ENCODE data around the gene C10orf95. TPM values are rescaled to one million over a fixed set of nuclear protein-coding genes. Genes with fewer than 3 reads are reported as not detected.
A peak's percentile ranks its signal among the peaks of the same experiment; 100 is the strongest.

C10orf95 gene
- total RNA-seq, 1 donor: not detected

DNA sequence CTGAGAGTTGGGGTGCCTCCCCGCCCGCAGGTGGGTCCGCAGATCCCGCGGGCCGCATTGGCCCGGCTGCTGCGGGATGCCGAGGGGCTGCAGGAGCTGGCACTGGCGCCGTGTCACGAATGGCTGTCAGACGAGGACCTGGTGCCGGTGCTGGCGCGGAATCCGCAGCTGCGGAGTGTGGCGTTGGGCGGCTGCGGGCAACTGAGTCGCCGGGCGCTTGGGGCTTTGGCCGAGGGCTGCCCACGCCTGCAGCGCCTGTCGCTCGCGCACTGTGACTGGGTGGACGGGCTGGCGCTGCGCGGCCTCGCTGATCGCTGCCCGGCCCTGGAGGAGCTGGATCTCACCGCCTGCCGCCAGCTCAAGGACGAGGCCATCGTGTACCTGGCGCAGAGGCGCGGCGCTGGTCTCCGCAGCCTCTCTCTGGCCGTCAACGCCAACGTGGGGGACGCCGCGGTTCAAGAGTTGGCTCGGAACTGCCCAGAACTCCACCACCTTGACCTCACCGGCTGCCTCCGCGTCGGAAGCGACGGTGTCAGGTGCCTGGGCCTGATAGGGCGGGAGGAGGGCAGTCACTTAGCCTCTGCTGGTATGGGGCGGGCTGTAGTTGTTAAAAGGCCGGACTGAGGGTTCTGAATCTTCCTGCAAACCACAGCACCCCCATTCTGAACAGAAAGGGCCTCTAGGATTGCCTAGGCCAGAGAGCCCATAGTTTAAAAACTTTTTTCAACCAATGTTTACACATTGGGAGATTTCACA, 29.4 kb downstream of the C10orf95 start:
- Histone ChIP-seq H3K4me1 (ENCODE audit: insufficient read depth, low read length) (peaks cover 27% of the 10 kb centered on the region), H3K4me3 (ENCODE audit: insufficient read depth, low read length) (peak overlapping the region; percentile 78), H2AFZ (ENCODE audit: low read length) (peak overlapping the region; percentile 95), H3K4me2 (ENCODE audit: insufficient read depth, low read length) (peak overlapping the region; percentile 89), H3K27ac (ENCODE audit: low read depth, low read length) (peak overlapping the region; percentile 69), H3K36me3 (ENCODE audit: insufficient read depth, low read length) (peaks cover 10% of the 10 kb centered on the region), H3K79me2 (ENCODE audit: insufficient read depth, low read length) (peaks cover 18% of the 10 kb centered on the region), H3K9me3 (ENCODE audit: low read depth, low read length) (no peaks in the 10 kb centered on the region), H3K27me3 (ENCODE audit: insufficient read depth, low read length) (peaks cover 12% of the 10 kb centered on the region), H4K20me1 (ENCODE audit: insufficient read depth, low read length) (peaks cover 12% of the 10 kb centered on the region)
- peak; percentile 89 for DNase-seq (ENCODE audit: insufficient read length, low spot score, missing footprints)
- TF ChIP-seq CTCF (IDR thresholded peaks at IDR 0.05; ENCODE audit: extremely low read depth, low read depth, low read length): no peak

GRCh38 chr10:102421507-102421756, 29.9 kb downstream of the C10orf95 start:
- Histone ChIP-seq H2AFZ (ENCODE audit: low read length) (peak overlapping the region; percentile 95), H3K36me3 (ENCODE audit: insufficient read depth, low read length) (peaks cover 10% of the 10 kb centered on the region), H3K4me1 (ENCODE audit: insufficient read depth, low read length) (peaks cover 22% of the 10 kb centered on the region), H3K79me2 (ENCODE audit: insufficient read depth, low read length) (peaks cover 16% of the 10 kb centered on the region), H3K27me3 (ENCODE audit: insufficient read depth, low read length) (peaks cover 12% of the 10 kb centered on the region), H4K20me1 (ENCODE audit: insufficient read depth, low read length) (peaks cover 12% of the 10 kb centered on the region), H3K9me3 (ENCODE audit: low read depth, low read length) (no peaks in the 10 kb centered on the region), H3K27ac (ENCODE audit: low read depth, low read length) (peak overlapping the region; percentile 69), H3K4me3 (ENCODE audit: insufficient read depth, low read length) (peak overlapping the region; percentile 78), H3K4me2 (ENCODE audit: insufficient read depth, low read length) (peak overlapping the region; percentile 89)
- DNase-seq (ENCODE audit: insufficient read length, low spot score, missing footprints): peak; percentile 87
- TF ChIP-seq CTCF (IDR thresholded peaks at IDR 0.05; ENCODE audit: extremely low read depth, low read depth, low read length): no peak

DNA sequence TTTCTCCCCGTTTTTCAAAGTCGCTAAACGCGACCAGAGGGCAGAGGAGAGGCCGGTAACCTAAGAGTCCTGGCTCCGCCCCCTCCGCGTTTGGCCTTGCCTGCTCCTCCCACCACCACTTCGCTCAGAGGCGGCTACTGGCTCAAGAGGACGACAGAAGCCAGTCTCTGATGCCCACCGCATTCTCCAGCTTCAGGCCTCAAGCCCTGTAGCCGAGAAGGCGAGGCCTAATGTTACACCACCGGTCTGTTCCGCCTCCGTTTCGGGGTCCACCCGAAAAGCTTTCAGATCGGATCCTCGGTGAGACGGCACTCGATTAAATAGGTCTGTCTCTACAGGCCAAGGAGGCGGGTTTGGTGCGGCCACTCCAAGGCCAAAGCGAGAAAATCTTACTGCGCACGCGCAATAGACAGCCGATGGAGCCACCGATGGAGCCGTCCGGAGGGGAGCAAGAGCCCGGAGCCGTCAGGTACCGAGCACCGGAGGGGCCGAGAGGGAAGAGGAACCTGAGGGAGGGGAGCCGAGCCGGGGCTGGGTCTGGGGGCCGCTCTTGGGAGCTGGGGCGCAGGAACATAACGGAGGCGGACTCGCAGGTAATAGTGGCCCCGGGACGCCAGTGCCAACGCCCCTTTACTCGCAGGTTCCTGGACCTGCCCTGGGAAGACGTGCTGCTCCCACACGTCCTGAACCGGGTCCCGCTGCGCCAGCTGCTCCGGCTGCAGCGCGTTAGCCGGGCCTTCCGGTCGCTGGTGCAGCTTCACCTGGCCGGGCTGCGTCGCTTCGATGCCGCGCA, 30.4 kb downstream of the C10orf95 start, which contains the start of gene FBXL15:
FBXL15 (plus strand) TSS at position 123 of the 793 bp plus-strand sequence; CDS start at position 417, 294 bp downstream.
- Histone ChIP-seq H3K27me3 (ENCODE audit: insufficient read depth, low read length) (peaks cover 15% of the 10 kb centered on the region), H4K20me1 (ENCODE audit: insufficient read depth, low read length) (peaks cover 8% of the 10 kb centered on the region), H3K27ac (ENCODE audit: low read depth, low read length) (peak within 1 kb of the TSS; percentile 69), H2AFZ (ENCODE audit: low read length) (peak within 1 kb of the TSS; percentile 95), H3K36me3 (ENCODE audit: insufficient read depth, low read length) (peaks cover 10% of the 10 kb centered on the region), H3K4me3 (ENCODE audit: insufficient read depth, low read length) (peak within 1 kb of the TSS; percentile 78), H3K79me2 (ENCODE audit: insufficient read depth, low read length) (peaks cover 10% of the 10 kb centered on the region), H3K4me2 (ENCODE audit: insufficient read depth, low read length) (peak within 1 kb of the TSS; percentile 89), H3K9me3 (ENCODE audit: low read depth, low read length) (no peaks in the 10 kb centered on the region), H3K4me1 (ENCODE audit: insufficient read depth, low read length) (peaks cover 20% of the 10 kb centered on the region)
- no peak for TF ChIP-seq CTCF (IDR thresholded peaks at IDR 0.05; ENCODE audit: extremely low read depth, low read depth, low read length)
- DNase-seq (ENCODE audit: insufficient read length, low spot score, missing footprints): peak; percentile 100

DNA sequence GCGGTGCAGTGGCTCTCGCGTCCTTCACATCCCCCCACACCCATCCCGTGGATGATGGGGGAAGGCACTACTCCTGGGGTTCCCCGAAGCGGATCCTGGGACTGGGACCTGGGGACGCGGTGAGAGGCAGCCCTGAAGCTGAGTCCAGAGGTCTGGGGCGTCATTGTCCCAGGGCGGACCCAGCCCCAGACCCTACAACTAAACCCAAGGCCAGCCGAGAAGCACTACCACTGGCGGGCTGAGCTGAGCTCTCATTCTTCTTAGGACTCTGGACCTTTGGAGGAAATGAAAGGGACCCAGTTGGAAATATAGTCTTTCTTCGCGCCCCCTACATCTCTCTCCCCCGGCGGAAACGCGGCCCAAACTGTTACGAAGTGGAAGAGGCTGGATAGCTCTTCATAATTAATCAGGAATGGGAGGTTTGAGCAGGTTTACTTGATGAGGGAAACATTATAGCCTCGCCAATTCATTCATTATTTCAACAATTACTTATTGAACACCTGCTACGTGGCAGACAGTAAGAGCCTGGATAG, 31.1 kb downstream of the C10orf95 start:
- no peak for TF ChIP-seq CTCF (IDR thresholded peaks at IDR 0.05; ENCODE audit: extremely low read depth, low read depth, low read length)
- DNase-seq (ENCODE audit: insufficient read length, low spot score, missing footprints): peak; percentile 83
- peaks cover 10% of the 10 kb centered on the region for H3K36me3 ChIP-seq (ENCODE audit: insufficient read depth, low read length)
- H3K27me3 ChIP-seq (ENCODE audit: insufficient read depth, low read length): peaks cover 21% of the 10 kb centered on the region
- peaks cover 5% of the 10 kb centered on the region for H4K20me1 ChIP-seq (ENCODE audit: insufficient read depth, low read length)
- peak overlapping the region; percentile 78 for H3K4me3 ChIP-seq (ENCODE audit: insufficient read depth, low read length)
- peak overlapping the region; percentile 49 for H3K27ac ChIP-seq (ENCODE audit: low read depth, low read length)
- peak overlapping the region; percentile 89 for H3K4me2 ChIP-seq (ENCODE audit: insufficient read depth, low read length)
- H3K9me3 ChIP-seq (ENCODE audit: low read depth, low read length): no peaks in the 10 kb centered on the region
- peaks cover 8% of the 10 kb centered on the region for H3K79me2 ChIP-seq (ENCODE audit: insufficient read depth, low read length)
- H3K4me1 ChIP-seq (ENCODE audit: insufficient read depth, low read length): peaks cover 20% of the 10 kb centered on the region
- peak overlapping the region; percentile 95 for H2AFZ ChIP-seq (ENCODE audit: low read length)
